Epidermal melanocyte (primary cell): ENCODE results near the gene CKB.

Source experiments
- DNase-seq: peaks from one replicate; pipeline ENCODE4 v3.0.0; 2011; ENCODE audit warnings: low spot score; ENCODE audit not compliant: insufficient read length

CKB gene

GRCh38 chr14:103488071-103488470 lies 34.6 kb downstream of the CKB start:
- DNase-seq, result no peak

GRCh38 chr14:103485504-103485903 lies 37.1 kb downstream of the CKB start:
- no peak for DNase-seq

GRCh38 chr14:103483600-103483999 lies 39.0 kb downstream of the CKB start:
- no peak for DNase-seq

DNA sequence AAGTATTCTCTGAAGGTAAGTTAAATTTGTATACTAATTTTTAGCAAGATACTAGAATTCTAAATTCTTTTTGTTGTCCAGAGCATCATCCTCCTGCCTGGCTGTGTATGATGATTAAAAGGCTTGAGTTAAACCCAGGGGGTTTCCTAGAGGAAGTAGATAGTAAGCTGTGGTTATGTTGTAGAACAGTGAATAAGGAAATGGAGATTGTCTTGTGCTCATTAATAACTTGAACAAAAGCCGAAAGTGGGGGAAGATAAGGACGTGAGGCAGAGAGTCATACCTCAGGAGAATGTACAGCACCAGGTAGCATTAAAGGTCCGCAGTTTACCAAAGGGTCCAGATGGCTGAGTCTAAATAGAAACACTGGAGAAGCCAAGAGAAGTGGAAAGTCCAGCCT lies 42.0 kb downstream of the CKB start:
- DNase-seq, result no peak

DNA sequence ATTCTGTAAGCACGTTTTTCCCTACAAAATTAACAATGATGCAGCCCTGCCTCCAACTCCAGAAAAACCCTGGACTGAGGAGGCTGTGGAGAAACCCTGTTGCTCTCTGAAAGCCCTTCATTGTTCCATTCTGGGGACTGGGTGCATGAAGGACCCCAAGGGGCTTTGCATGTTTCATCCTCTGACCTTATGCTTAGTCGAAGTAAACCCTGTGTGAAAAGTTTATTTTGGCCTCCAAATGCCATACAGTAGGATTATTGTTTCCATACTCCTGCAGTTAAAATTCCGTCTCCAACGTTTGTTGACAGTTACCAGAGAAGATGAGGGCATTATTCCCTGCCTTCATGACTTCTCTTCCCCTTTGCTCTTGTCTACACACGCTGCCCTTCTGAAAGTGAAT lies 46.0 kb downstream of the CKB start:
- no peak for DNase-seq

DNA sequence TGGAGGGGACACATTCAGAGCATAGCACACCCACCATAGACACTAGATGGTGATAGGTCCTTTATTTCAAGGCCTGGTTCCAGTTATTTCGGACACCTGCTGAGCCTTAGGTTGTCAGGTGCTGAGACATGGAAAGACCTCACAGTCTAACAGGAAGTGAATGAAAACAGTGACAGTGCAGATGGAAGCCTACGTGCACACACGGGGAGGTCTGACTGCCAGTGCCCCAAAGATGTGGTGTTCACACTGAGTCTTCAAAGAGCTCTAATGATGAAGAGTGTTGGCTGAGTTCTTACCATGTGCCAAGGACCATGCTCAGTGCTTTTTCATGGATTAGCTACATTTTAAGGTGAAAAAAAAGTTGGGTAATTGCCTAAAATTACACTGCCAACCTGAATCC lies 46.6 kb downstream of the CKB start:
- no peak for DNase-seq

DNA sequence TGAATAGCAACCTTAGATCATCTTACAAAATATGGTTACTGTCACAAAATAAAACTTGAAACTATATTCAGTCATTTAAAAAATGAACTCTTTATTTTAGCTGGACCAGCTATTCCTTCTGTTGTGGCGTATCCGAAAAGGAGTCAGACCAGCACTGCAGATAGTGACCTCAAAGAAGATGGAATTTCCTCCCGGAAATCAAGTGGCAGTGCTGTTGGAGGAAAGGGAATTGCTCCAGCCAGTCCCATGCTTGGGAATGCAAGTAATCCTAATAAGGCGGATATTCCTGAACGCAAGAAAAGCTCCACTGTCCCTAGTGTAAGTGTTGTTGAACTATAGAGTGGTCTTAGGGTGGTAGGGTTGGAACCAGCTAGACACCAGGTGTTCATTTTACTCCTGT lies 47.7 kb downstream of the CKB start:
- no peak for DNase-seq

DNA sequence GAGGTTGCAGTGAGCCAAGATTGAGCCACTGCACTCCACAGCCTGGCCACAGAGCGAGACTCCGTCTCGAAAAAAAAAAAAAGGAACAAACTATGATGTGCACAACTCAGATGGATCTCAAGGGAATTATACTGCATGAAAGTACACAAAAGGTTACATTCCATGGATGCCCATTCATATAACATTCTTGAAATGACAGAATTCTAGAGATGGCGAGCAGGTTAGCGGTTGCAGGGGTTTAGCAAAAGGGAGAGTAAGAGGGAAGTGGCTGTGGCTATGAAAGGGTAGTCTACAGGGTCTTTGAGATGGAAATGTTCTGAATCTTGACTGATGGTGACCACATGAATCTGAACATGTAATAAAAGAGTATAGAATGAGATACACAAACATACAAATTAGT lies 49.7 kb downstream of the CKB start:
- no peak for DNase-seq
